ENCODE data around the gene MLIP.

GRCh38 chr6:54217018-54217417 is 105.8 kb downstream of the MLIP start:
- no peak for TF ChIP-seq CTCF (IDR thresholded peaks at IDR 0.05)
- TF ChIP-seq POLR2A (IDR thresholded peaks at IDR 0.05), result no peak
- TF ChIP-seq EP300 (IDR thresholded peaks at IDR 0.05), result no peak
